Measurements from ENCODE around the gene CAPN9. TPM values are rescaled to one million over a fixed set of nuclear protein-coding genes. Genes with fewer than 3 reads are reported as not detected.

Gene CAPN9
- polyA plus RNA-seq, 1 donor (not counting 4 experiments of a cell fraction or from before 2014, with no cell fraction given), result not detected

DNA sequence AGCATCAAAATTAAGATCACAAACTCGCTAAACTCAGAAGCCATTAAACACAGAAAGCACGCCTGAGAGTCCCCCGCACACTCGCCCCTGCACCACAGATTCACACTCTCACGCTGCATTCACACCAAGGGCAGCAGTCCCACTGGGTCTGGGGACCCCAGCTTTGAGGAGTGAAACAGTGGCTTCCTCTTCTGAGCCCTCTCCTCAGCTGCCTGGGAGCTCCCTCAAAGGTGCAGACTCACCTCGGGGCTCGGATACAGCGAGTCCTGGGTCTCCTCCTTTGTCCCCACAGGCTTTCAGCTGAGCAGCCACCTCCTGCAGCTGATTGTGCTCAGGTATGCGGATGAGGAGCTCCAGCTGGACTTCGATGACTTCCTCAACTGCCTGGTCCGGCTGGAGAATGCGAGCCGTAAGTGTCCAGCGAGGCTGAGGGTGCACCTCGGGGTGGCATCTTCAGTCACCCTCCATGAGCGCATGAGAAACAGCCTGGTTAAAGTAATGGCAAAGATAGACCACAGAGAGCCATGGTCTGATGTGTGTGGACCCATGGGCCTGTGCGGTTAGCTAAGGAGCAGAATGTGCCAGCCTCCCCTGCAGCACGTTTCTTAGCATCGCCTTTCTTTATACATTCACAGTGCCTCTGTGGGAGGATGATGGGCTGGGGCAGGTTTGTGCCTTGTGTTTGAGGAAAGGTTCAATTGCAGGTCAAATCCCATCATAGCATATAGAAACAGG lies 47.9 kb downstream of the CAPN9 start:
- Histone ChIP-seq H3K36me3 (ENCODE audit: control insufficient read depth in 2 of 2, extremely low read depth in 1 of 2, insufficient read depth in 2 of 2, low read length in 2 of 2) (no peaks in the 10 kb centered on the region), H3K9ac (ENCODE audit: control insufficient read depth, extremely low read depth, insufficient read depth, low read length) (no peak overlapping the region), H3K79me2 (ENCODE audit: control insufficient read depth, insufficient read depth, low read length) (no peaks in the 10 kb centered on the region), H3K4me1 (ENCODE audit: control insufficient read depth, extremely low read depth, insufficient read depth, low read length) (no peaks in the 10 kb centered on the region), H3K27me3 (ENCODE audit: control insufficient read depth, extremely low read depth, insufficient read depth, low read length) (no peaks in the 10 kb centered on the region), H4K20me1 (ENCODE audit: control insufficient read depth, extremely low read depth, insufficient read depth, low read length) (no peaks in the 10 kb centered on the region), H2AFZ (ENCODE audit: control insufficient read depth, low read length) (no peak overlapping the region), H3K4me2 (ENCODE audit: control insufficient read depth, extremely low read depth, insufficient read depth, low read depth, low read length) (no peak overlapping the region), H3K4me3 (ENCODE audit: control insufficient read depth in 2 of 3, extremely low read depth in 1 of 3, insufficient read depth in 2 of 3, low read depth in 1 of 3, low read length in 3 of 3) (no peak overlapping the region), H3K27ac (ENCODE audit: control insufficient read depth, insufficient read depth, low read length) (no peak overlapping the region), H3K9me1 (ENCODE audit: control insufficient read depth, extremely low read depth, insufficient read depth, low read length) (no peaks in the 10 kb centered on the region), H3K9me3 (ENCODE audit: control insufficient read depth, low read depth, low read length) (no peaks in the 10 kb centered on the region)
- no peak for DNase-seq (ENCODE audit: low read depth, low spot score)
- TF ChIP-seq EZH2 (IDR thresholded peaks at IDR 0.05; ENCODE audit: low read length), result no peak
- TF ChIP-seq, protein P1, sequence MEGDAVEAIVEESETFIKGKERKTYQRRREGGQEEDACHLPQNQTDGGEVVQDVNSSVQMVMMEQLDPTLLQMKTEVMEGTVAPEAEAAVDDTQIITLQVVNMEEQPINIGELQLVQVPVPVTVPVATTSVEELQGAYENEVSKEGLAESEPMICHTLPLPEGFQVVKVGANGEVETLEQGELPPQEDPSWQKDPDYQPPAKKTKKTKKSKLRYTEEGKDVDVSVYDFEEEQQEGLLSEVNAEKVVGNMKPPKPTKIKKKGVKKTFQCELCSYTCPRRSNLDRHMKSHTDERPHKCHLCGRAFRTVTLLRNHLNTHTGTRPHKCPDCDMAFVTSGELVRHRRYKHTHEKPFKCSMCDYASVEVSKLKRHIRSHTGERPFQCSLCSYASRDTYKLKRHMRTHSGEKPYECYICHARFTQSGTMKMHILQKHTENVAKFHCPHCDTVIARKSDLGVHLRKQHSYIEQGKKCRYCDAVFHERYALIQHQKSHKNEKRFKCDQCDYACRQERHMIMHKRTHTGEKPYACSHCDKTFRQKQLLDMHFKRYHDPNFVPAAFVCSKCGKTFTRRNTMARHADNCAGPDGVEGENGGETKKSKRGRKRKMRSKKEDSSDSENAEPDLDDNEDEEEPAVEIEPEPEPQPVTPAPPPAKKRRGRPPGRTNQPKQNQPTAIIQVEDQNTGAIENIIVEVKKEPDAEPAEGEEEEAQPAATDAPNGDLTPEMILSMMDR (optimal IDR thresholded peaks at IDR 0.05 in 1 of 3, IDR thresholded peaks at IDR 0.05 in 1 of 3, conservative IDR thresholded peaks at IDR 0.05 in 1 of 3; ENCODE audit: extremely low read depth in 1 of 3, insufficient read depth in 2 of 3, low read length in 3 of 3), result no peak
- dilution Hi-C loops (cut with MboI; ENCODE audit: extremely low pct_ligation_motif_present, low sequenced_read_pairs), result no loop called here
- no peak for FAIRE-seq

DNA sequence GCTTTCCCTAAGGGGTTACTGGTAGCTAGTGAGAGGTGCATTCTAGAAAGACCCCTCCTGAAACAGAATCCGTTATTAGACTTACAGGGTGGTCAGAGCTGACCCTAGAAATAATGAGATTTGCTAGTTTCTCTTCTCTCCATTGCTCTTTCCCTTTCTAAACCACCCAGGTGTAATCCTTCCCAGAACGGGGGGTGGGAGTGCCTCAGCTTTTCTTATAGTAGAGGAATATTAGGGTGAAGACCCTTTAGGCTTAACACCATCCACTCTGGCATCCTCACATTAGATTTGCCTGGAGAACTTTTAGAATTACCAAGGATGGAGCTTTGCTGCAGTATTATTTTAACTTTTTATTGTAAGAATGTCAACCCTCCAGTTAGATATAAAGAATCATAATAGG lies 49.4 kb downstream of the CAPN9 start:
- Histone ChIP-seq H3K27ac (ENCODE audit: control insufficient read depth, insufficient read depth, low read length) (no peak overlapping the region), H3K4me2 (ENCODE audit: control insufficient read depth, extremely low read depth, insufficient read depth, low read depth, low read length) (no peak overlapping the region), H3K36me3 (ENCODE audit: control insufficient read depth in 2 of 2, extremely low read depth in 1 of 2, insufficient read depth in 2 of 2, low read length in 2 of 2) (no peaks in the 10 kb centered on the region), H3K4me1 (ENCODE audit: control insufficient read depth, extremely low read depth, insufficient read depth, low read length) (no peaks in the 10 kb centered on the region), H3K9me3 (ENCODE audit: control insufficient read depth, low read depth, low read length) (no peaks in the 10 kb centered on the region), H2AFZ (ENCODE audit: control insufficient read depth, low read length) (no peak overlapping the region), H3K9me1 (ENCODE audit: control insufficient read depth, extremely low read depth, insufficient read depth, low read length) (no peaks in the 10 kb centered on the region), H3K9ac (ENCODE audit: control insufficient read depth, extremely low read depth, insufficient read depth, low read length) (no peak overlapping the region), H3K27me3 (ENCODE audit: control insufficient read depth, extremely low read depth, insufficient read depth, low read length) (no peaks in the 10 kb centered on the region), H3K79me2 (ENCODE audit: control insufficient read depth, insufficient read depth, low read length) (no peaks in the 10 kb centered on the region), H4K20me1 (ENCODE audit: control insufficient read depth, extremely low read depth, insufficient read depth, low read length) (no peaks in the 10 kb centered on the region), H3K4me3 (ENCODE audit: control insufficient read depth in 2 of 3, extremely low read depth in 1 of 3, insufficient read depth in 2 of 3, low read depth in 1 of 3, low read length in 3 of 3) (no peak overlapping the region)
- FAIRE-seq, result no peak
- DNase-seq (ENCODE audit: low read depth, low spot score), result no peak
- dilution Hi-C loops (cut with MboI; ENCODE audit: extremely low pct_ligation_motif_present, low sequenced_read_pairs), result no loop called here
- no peak for TF ChIP-seq EZH2 (IDR thresholded peaks at IDR 0.05; ENCODE audit: low read length)
- TF ChIP-seq, protein P1 (optimal IDR thresholded peaks at IDR 0.05 in 1 of 3, IDR thresholded peaks at IDR 0.05 in 1 of 3, conservative IDR thresholded peaks at IDR 0.05 in 1 of 3; ENCODE audit: extremely low read depth in 1 of 3, insufficient read depth in 2 of 3, low read length in 3 of 3), result no peak
